Smooth muscle cell (in vitro differentiated cells): Measurements from ENCODE around the gene NELFB. TPM values are rescaled to one million over a fixed set of nuclear protein-coding genes. Genes with fewer than 3 reads are reported as not detected.

Source experiments
- DNase-seq: peaks from one replicate; lab custom pipeline; 2025; ENCODE audit not compliant: unreplicated experiment; lab: John Stamatoyannopoulos, UW
- H2AFZ ChIP-seq: fragments of 200-600 bp; sonication (generic); 2 replicates; pipeline ENCODE4 v1.6.0; 2016; ENCODE audit warnings: antibody characterized with exemption, low read depth, mild to moderate bottlenecking
- H3F3A ChIP-seq: fragments of 200-600 bp; sonication (generic); 2 replicates; pipeline ENCODE4 v1.6.0; 2017; ENCODE audit warnings: antibody characterized with exemption, low read depth
- H3K27ac ChIP-seq: fragments of 200-600 bp; sonication (generic); 2 replicates; pipeline ENCODE4 v1.5.1; 2016; ENCODE audit warnings: low read depth, mild to moderate bottlenecking
- H3K27me3 ChIP-seq: fragments of 200-600 bp; sonication (generic); 2 replicates; pipeline ENCODE4 v1.6.1; 2016; ENCODE audit warnings: low read depth, mild to moderate bottlenecking
- H3K36me3 ChIP-seq: fragments of 200-600 bp; sonication (generic); 2 replicates; pipeline ENCODE4 v1.5.1; 2016; ENCODE audit warnings: low read depth
- H3K4me1 ChIP-seq: fragments of 200-600 bp; sonication (generic); 2 replicates; pipeline ENCODE4 v1.5.1; 2016; ENCODE audit warnings: low read depth
- H3K4me2 ChIP-seq: fragments of 200-600 bp; sonication (generic); 2 replicates; pipeline ENCODE4 v1.6.0; 2016; ENCODE audit warnings: mild to moderate bottlenecking
- H3K4me3 ChIP-seq: fragments of 200-600 bp; sonication (generic); 2 replicates; pipeline ENCODE4 v1.5.1; 2016; ENCODE audit warnings: mild to moderate bottlenecking
- H3K79me2 ChIP-seq: fragments of 200-600 bp; sonication (generic); 2 replicates; pipeline ENCODE4 v1.6.0; 2016; ENCODE audit warnings: low read depth, mild to moderate bottlenecking
- H3K9ac ChIP-seq: fragments of 200-600 bp; sonication (generic); 2 replicates; pipeline ENCODE4 v1.6.0; 2016; ENCODE audit warnings: low read depth
- H3K9me3 ChIP-seq: fragments of 200-600 bp; sonication (generic); replicated peaks from 2 replicates; pipeline ENCODE4 v1.5.1; 2016; ENCODE audit warnings: low read depth
- H4K20me1 ChIP-seq: fragments of 200-600 bp; sonication (generic); 2 replicates; pipeline ENCODE4 v1.6.0; 2016; ENCODE audit warnings: low read depth
- WGBS: methylation state at CpG from one replicate; pipeline ENCODE4 v1.1.7; 2016; ENCODE audit warnings: low lambda C conversion rate; 5-methylcytosine and 5-hydroxymethylcytosine counted together
- polyA plus RNA-seq: library from polyadenylated mRNA; unstranded; fragments of >200 nt; fragmentation: Nextera tagmentation; extraction: Ambion mirVana; gene quantifications from 2 replicates; pipeline ENCODE4 v1.2.1, GENCODE V29; 2016
- total RNA-seq: library from RNA; depleted of rRNA; stranded (reverse); fragments of >200 nt; gene quantifications from 2 replicates; pipeline ENCODE4 v1.2.3, GENCODE V29; 2014
- TF ChIP-seq, protein P1 (sequence below): fragments of 200-600 bp; sonication (generic); IDR thresholded peaks from 2 replicates; pipeline ENCODE4 v1.5.1; 2017; ENCODE audit warnings: borderline replicate concordance, mild to moderate bottlenecking, antibody characterized with exemption; ENCODE audit not compliant: insufficient read depth, poor library complexity, severe bottlenecking

NELFB gene
- total and polyA plus RNA-seq, 2 experiments from 2014 or later: 23.3 to 60.9 TPM

DNA sequence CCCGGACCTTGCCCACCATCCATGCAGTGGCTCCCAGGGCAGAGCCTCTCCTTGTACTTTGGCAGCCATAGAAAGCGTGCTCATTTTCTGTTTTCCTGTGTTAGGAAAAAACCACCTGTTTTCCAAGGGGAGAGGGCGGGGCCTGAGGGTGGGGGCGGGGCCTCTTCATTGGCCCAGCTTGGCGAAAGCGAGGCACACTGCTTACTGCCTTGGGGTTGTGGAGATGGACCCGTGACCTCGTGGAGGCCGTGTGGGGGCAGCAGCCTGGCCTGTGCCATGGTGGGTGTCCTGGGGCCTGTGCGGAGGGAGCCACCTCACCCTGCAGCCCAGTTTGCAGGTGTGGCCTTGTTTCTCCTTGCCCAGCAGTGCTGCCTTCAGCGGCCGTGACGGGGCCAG is 18.0 kb downstream of the NELFB start:
- H3K27me3 ChIP-seq: no peaks in the 10 kb centered on the region
- WGBS: 86% methylated on average over 13 of the region's 13 CpGs

DNA sequence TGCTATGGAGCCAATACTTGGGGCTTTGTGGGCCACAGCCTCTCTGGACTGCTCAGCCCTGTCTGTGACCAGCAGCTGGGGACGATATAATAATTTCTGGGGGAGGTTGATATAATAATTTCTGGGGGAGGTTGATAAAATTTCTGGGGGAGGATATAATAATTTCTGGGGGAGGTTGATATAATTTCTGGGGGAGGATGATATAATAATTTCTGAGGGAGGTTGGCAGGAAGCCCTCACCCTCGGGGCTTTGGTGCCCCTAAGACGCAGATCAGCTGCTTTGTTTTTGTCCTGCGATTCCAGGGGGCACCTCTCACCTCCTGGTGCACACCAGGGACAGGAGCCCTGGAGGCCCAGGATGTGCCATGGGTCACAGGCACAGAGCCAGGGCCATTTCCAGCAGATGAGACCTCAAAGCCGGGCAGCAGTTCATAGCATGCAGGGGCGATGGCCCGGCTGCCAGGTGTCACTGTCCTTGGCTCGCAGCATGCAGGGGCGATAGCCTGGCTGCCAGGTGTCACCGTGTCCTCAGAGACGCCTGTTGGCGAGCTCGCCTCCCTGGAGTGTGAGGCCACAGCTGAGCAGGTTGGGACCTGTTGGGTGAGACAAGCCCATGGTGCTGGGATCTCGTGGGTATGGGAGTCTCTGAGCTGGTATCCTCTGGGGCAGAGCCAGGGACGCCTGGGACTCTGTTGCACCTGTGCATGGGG is 18.6 kb downstream of the NELFB start:
- H3K27me3 ChIP-seq: no peaks in the 10 kb centered on the region
- TF ChIP-seq, protein P1, sequence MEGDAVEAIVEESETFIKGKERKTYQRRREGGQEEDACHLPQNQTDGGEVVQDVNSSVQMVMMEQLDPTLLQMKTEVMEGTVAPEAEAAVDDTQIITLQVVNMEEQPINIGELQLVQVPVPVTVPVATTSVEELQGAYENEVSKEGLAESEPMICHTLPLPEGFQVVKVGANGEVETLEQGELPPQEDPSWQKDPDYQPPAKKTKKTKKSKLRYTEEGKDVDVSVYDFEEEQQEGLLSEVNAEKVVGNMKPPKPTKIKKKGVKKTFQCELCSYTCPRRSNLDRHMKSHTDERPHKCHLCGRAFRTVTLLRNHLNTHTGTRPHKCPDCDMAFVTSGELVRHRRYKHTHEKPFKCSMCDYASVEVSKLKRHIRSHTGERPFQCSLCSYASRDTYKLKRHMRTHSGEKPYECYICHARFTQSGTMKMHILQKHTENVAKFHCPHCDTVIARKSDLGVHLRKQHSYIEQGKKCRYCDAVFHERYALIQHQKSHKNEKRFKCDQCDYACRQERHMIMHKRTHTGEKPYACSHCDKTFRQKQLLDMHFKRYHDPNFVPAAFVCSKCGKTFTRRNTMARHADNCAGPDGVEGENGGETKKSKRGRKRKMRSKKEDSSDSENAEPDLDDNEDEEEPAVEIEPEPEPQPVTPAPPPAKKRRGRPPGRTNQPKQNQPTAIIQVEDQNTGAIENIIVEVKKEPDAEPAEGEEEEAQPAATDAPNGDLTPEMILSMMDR: no peak
- H3K36me3 ChIP-seq: no peaks in the 10 kb centered on the region
- H3K4me3 ChIP-seq: no peak overlapping the region
- no peak overlapping the region for H3K27ac ChIP-seq
- H3K79me2 ChIP-seq: no peaks in the 10 kb centered on the region
- peaks cover 33% of the 10 kb centered on the region for H4K20me1 ChIP-seq
- no peaks in the 10 kb centered on the region for H3K9me3 ChIP-seq
- no peak overlapping the region for H2AFZ ChIP-seq
- WGBS: 81% methylated on average over 15 of the region's 15 CpGs
- H3K4me1 ChIP-seq: peaks cover 15% of the 10 kb centered on the region
- H3F3A ChIP-seq: no peaks in the 10 kb centered on the region
- no peak overlapping the region for H3K9ac ChIP-seq
- no peak for DNase-seq
- H3K4me2 ChIP-seq: no peak overlapping the region

More for the DNA sequence above, 18.0 kb downstream of the NELFB start:
- no peaks in the 10 kb centered on the region for H3K36me3 ChIP-seq
- peaks cover 15% of the 10 kb centered on the region for H3K4me1 ChIP-seq
- no peak overlapping the region for H3K4me2 ChIP-seq
- no peaks in the 10 kb centered on the region for H3K9me3 ChIP-seq
- H3K79me2 ChIP-seq: no peaks in the 10 kb centered on the region
- no peak overlapping the region for H3K27ac ChIP-seq
- H3F3A ChIP-seq: no peaks in the 10 kb centered on the region
- H3K4me3 ChIP-seq: no peak overlapping the region
- no peak overlapping the region for H2AFZ ChIP-seq
- TF ChIP-seq, protein P1: no peak
- peaks cover 33% of the 10 kb centered on the region for H4K20me1 ChIP-seq
- no peak overlapping the region for H3K9ac ChIP-seq
- DNase-seq: no peak

DNA sequence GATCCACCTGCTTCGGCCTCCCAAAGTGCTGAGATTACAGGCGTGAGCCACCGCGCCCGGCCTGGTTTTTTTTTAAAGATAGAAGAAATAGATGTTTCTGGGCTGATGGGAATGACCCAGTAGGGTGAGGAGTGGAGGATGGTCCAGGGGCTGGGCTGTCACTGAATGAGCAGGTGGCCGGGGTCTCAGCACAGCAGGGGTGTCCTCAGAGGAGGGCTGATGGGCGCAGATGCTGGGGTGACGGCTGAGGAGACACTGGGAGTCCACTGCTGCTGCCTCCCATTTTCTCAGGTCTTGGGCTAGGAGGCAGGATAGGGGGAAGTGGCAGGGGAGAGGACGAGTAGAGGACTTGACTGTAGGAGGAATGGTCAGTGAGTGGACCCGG is 20.1 kb downstream of the NELFB start:
- Histone ChIP-seq H3K4me3 (no peak overlapping the region), H3K79me2 (no peaks in the 10 kb centered on the region), H3K4me2 (no peak overlapping the region), H4K20me1 (peaks cover 35% of the 10 kb centered on the region), H2AFZ (no peak overlapping the region), H3K27ac (no peak overlapping the region), H3K36me3 (no peaks in the 10 kb centered on the region), H3F3A (no peaks in the 10 kb centered on the region), H3K9ac (no peak overlapping the region), H3K9me3 (no peaks in the 10 kb centered on the region), H3K4me1 (peaks cover 15% of the 10 kb centered on the region), H3K27me3 (no peaks in the 10 kb centered on the region)
- no peak for DNase-seq
- TF ChIP-seq, protein P1: no peak
- WGBS: 94% methylated on average over 10 of the region's 10 CpGs
